ENCODE results near the gene SVOP.

DNA sequence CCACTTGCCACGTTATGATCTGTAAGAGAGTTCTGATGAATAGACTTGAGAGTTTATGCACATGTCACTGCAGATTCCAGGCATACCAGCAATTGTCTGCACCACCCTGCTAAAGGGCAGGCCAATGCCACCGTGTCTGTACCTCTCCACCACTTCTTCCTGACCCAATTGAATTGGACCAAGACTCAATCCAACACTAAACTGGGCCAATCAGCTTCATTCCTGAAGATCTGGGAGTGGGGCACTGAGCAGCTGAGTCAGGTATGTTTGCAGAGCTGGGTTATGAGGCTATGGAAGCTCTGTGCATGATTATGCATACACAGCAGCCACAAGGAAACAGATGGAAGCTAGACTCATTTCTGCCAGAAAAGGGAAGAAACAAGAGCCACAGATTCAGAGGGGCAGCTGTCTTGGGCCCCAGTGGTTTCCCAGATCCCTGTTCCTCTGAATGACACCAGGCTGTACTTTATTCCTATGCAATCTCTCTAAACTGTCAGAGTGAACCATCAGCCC, 113.0 kb downstream of the SVOP start:
- TF ChIP-seq, protein P1, sequence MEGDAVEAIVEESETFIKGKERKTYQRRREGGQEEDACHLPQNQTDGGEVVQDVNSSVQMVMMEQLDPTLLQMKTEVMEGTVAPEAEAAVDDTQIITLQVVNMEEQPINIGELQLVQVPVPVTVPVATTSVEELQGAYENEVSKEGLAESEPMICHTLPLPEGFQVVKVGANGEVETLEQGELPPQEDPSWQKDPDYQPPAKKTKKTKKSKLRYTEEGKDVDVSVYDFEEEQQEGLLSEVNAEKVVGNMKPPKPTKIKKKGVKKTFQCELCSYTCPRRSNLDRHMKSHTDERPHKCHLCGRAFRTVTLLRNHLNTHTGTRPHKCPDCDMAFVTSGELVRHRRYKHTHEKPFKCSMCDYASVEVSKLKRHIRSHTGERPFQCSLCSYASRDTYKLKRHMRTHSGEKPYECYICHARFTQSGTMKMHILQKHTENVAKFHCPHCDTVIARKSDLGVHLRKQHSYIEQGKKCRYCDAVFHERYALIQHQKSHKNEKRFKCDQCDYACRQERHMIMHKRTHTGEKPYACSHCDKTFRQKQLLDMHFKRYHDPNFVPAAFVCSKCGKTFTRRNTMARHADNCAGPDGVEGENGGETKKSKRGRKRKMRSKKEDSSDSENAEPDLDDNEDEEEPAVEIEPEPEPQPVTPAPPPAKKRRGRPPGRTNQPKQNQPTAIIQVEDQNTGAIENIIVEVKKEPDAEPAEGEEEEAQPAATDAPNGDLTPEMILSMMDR (conservative IDR thresholded peaks at IDR 0.05; ENCODE audit: low read depth, low read length), result no peak
- no peak for TF ChIP-seq RAD21 (IDR thresholded peaks at IDR 0.05; ENCODE audit: low read length)
- TF ChIP-seq POLR2A (IDR thresholded peaks at IDR 0.05; ENCODE audit: low read depth, low read length), result no peak
- no peak for TF ChIP-seq FOS (IDR thresholded peaks at IDR 0.05; ENCODE audit: low read depth, low read length)
- no peak for TF ChIP-seq MXI1 (IDR thresholded peaks at IDR 0.05; ENCODE audit: borderline replicate concordance, low read depth, low read length)
- TF ChIP-seq SMC3 (IDR thresholded peaks at IDR 0.05; ENCODE audit: low read depth, low read length), result no peak
- TF ChIP-seq CHD1 (IDR thresholded peaks at IDR 0.05; ENCODE audit: low read depth, low read length), result no peak
- no peak for TF ChIP-seq MAFK (IDR thresholded peaks at IDR 0.05; ENCODE audit: low read depth, low read length)
- TF ChIP-seq CEBPB (IDR thresholded peaks at IDR 0.05; ENCODE audit: low read depth, low read length), result no peak
- TF ChIP-seq, protein P2, sequence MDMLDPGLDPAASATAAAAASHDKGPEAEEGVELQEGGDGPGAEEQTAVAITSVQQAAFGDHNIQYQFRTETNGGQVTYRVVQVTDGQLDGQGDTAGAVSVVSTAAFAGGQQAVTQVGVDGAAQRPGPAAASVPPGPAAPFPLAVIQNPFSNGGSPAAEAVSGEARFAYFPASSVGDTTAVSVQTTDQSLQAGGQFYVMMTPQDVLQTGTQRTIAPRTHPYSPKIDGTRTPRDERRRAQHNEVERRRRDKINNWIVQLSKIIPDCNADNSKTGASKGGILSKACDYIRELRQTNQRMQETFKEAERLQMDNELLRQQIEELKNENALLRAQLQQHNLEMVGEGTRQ (IDR thresholded peaks at IDR 0.05; ENCODE audit: low read depth, low read length), result no peak
- TF ChIP-seq MAZ (IDR thresholded peaks at IDR 0.05; ENCODE audit: borderline replicate concordance, low read depth, low read length), result no peak
- no peak for TF ChIP-seq BHLHE40 (IDR thresholded peaks at IDR 0.05; ENCODE audit: low read depth, low read length)
